ENCODE data around the gene ATG7.
"Not testable (repeated sequence)": the region's sequence is repeated elsewhere in the genome, so short reads cannot be mapped to it uniquely, and the experiment has no call there.

The ATG7 gene

GRCh38 chr3:11245827-11246662, 26.2 kb upstream of the ATG7 start:
- Mint-ChIP-seq H3K27me3 (peaks cover 6% of the 10 kb centered on the region), H3K4me1 (ENCODE audit: low read depth) (peaks cover 11% of the 10 kb centered on the region), H3K36me3 (ENCODE audit: low read depth) (no peaks in the 10 kb centered on the region), H3K9me3 (no peaks in the 10 kb centered on the region), H3K27ac (no peak overlapping the region), H3K4me3 (no peak overlapping the region)

GRCh38 chr3:11246663-11246970, 25.6 kb upstream of the ATG7 start:
- H3K36me3 Mint-ChIP-seq (ENCODE audit: low read depth): no peaks in the 10 kb centered on the region
- peaks cover 6% of the 10 kb centered on the region for H3K27me3 Mint-ChIP-seq
- H3K27ac Mint-ChIP-seq: no peak overlapping the region
- no peak overlapping the region for H3K4me3 Mint-ChIP-seq
- peaks cover 14% of the 10 kb centered on the region for H3K4me1 Mint-ChIP-seq (ENCODE audit: low read depth)
- no peaks in the 10 kb centered on the region for H3K9me3 Mint-ChIP-seq

GRCh38 chr3:11247362-11247761, 24.8 kb upstream of the ATG7 start:
- Mint-ChIP-seq H3K4me1 (ENCODE audit: low read depth) (peaks cover 21% of the 10 kb centered on the region), H3K4me3 (no peak overlapping the region), H3K9me3 (no peaks in the 10 kb centered on the region), H3K27ac (no peak overlapping the region), H3K27me3 (peaks cover 6% of the 10 kb centered on the region), H3K36me3 (ENCODE audit: low read depth) (no peaks in the 10 kb centered on the region)

GRCh38 chr3:11248596-11248995, 23.6 kb upstream of the ATG7 start:
- Mint-ChIP-seq H3K4me1 (ENCODE audit: low read depth) (peaks cover 22% of the 10 kb centered on the region), H3K4me3 (no peak overlapping the region), H3K9me3 (no peaks in the 10 kb centered on the region), H3K36me3 (ENCODE audit: low read depth) (no peaks in the 10 kb centered on the region), H3K27ac (no peak overlapping the region), H3K27me3 (peaks cover 3% of the 10 kb centered on the region)

GRCh38 chr3:11250902-11251806, 21.0 kb upstream of the ATG7 start:
- H3K36me3 Mint-ChIP-seq (ENCODE audit: low read depth): no peaks in the 10 kb centered on the region
- peak overlapping the region; percentile 58 for H3K4me3 Mint-ChIP-seq
- H3K4me1 Mint-ChIP-seq (ENCODE audit: low read depth): peaks cover 19% of the 10 kb centered on the region
- no peaks in the 10 kb centered on the region for H3K27me3 Mint-ChIP-seq
- H3K27ac Mint-ChIP-seq: peak overlapping the region; percentile 69
- no peaks in the 10 kb centered on the region for H3K9me3 Mint-ChIP-seq

GRCh38 chr3:11251807-11252176, 20.4 kb upstream of the ATG7 start:
- H3K4me3 Mint-ChIP-seq: peak overlapping the region; percentile 58
- no peaks in the 10 kb centered on the region for H3K36me3 Mint-ChIP-seq (ENCODE audit: low read depth)
- no peaks in the 10 kb centered on the region for H3K27me3 Mint-ChIP-seq
- peak overlapping the region; percentile 69 for H3K27ac Mint-ChIP-seq
- peaks cover 19% of the 10 kb centered on the region for H3K4me1 Mint-ChIP-seq (ENCODE audit: low read depth)
- H3K9me3 Mint-ChIP-seq: no peaks in the 10 kb centered on the region

- Mint-ChIP-seq H3K36me3 (ENCODE audit: low read depth) (no peaks in the 10 kb centered on the region), H3K27me3 (no peaks in the 10 kb centered on the region), H3K4me1 (ENCODE audit: low read depth) (peaks cover 19% of the 10 kb centered on the region), H3K4me3 (no peak overlapping the region), H3K27ac (no peak overlapping the region), H3K9me3 (no peaks in the 10 kb centered on the region)
Observed at GRCh38 chr3:11254876-11255275, 17.3 kb upstream of the ATG7 start.

GRCh38 chr3:11255537-11255936, 16.7 kb upstream of the ATG7 start:
- H3K4me1 Mint-ChIP-seq (ENCODE audit: low read depth): peaks cover 19% of the 10 kb centered on the region
- H3K4me3 Mint-ChIP-seq; H3K36me3 Mint-ChIP-seq (ENCODE audit: low read depth); H3K27me3 Mint-ChIP-seq; H3K9me3 Mint-ChIP-seq; H3K27ac Mint-ChIP-seq: not testable (repeated sequence)

- Mint-ChIP-seq H3K9me3 (no peaks in the 10 kb centered on the region), H3K36me3 (ENCODE audit: low read depth) (no peaks in the 10 kb centered on the region), H3K27me3 (peaks cover 8% of the 10 kb centered on the region), H3K4me3 (no peak overlapping the region), H3K27ac (no peak overlapping the region), H3K4me1 (ENCODE audit: low read depth) (no peaks in the 10 kb centered on the region)
Observed at GRCh38 chr3:11258958-11259357, 13.2 kb upstream of the ATG7 start.

- no peak overlapping the region for H3K4me3 Mint-ChIP-seq
- H3K27ac Mint-ChIP-seq: no peak overlapping the region
Observed at GRCh38 chr3:11260460-11260859, 11.7 kb upstream of the ATG7 start.

GRCh38 chr3:11269007-11269406, 3.2 kb upstream of the ATG7 start:
- H3K4me1 Mint-ChIP-seq (ENCODE audit: low read depth): peaks cover 17% of the 10 kb centered on the region
- no peak overlapping the region for H3K4me3 Mint-ChIP-seq
- no peak overlapping the region for H3K27ac Mint-ChIP-seq
- H3K27me3 Mint-ChIP-seq: peaks cover 5% of the 10 kb centered on the region
- H3K9me3 Mint-ChIP-seq: no peaks in the 10 kb centered on the region
- peaks cover 3% of the 10 kb centered on the region for H3K36me3 Mint-ChIP-seq (ENCODE audit: low read depth)

More at GRCh38 chr3:11260460-11260859, 11.7 kb upstream of the ATG7 start:
- Mint-ChIP-seq H3K27me3 (peaks cover 8% of the 10 kb centered on the region), H3K36me3 (ENCODE audit: low read depth) (no peaks in the 10 kb centered on the region), H3K9me3 (no peaks in the 10 kb centered on the region), H3K4me1 (ENCODE audit: low read depth) (no peaks in the 10 kb centered on the region)

- H3K27ac Mint-ChIP-seq: peak overlapping the region; percentile 95
- H3K4me3 Mint-ChIP-seq: peak overlapping the region; percentile 97
- peaks cover 13% of the 10 kb centered on the region for H3K9me3 Mint-ChIP-seq
- no peaks in the 10 kb centered on the region for H3K27me3 Mint-ChIP-seq
- peaks cover 38% of the 10 kb centered on the region for H3K36me3 Mint-ChIP-seq (ENCODE audit: low read depth)
- peaks cover 54% of the 10 kb centered on the region for H3K4me1 Mint-ChIP-seq (ENCODE audit: low read depth)
Observed at GRCh38 chr3:11272906-11273574, 843 bp downstream of the ATG7 start.

GRCh38 chr3:11273891-11274291, 1.7 kb downstream of the ATG7 start:
- Mint-ChIP-seq H3K27ac (peak overlapping the region; percentile 95), H3K9me3 (peaks cover 13% of the 10 kb centered on the region)

GRCh38 chr3:11274566-11275142, 2.5 kb downstream of the ATG7 start:
- Mint-ChIP-seq H3K27ac (peak overlapping the region; percentile 95), H3K36me3 (ENCODE audit: low read depth) (peaks cover 50% of the 10 kb centered on the region), H3K4me1 (ENCODE audit: low read depth) (peaks cover 68% of the 10 kb centered on the region), H3K4me3 (peak overlapping the region; percentile 97), H3K9me3 (peaks cover 13% of the 10 kb centered on the region), H3K27me3 (no peaks in the 10 kb centered on the region)

More at GRCh38 chr3:11273891-11274291, 1.7 kb downstream of the ATG7 start:
- Mint-ChIP-seq H3K27me3 (no peaks in the 10 kb centered on the region), H3K36me3 (ENCODE audit: low read depth) (peaks cover 47% of the 10 kb centered on the region), H3K4me1 (ENCODE audit: low read depth) (peaks cover 63% of the 10 kb centered on the region), H3K4me3 (peak overlapping the region; percentile 97)
